Hepatocyte (in vitro differentiated cells): ENCODE results near the gene MFAP3L. TPM values are rescaled to one million over a fixed set of nuclear protein-coding genes. Genes with fewer than 3 reads are reported as not detected.

Experiments
- DNase-seq: peaks from one replicate; pipeline ENCODE4 v3.0.0-alpha.2; 2016; ENCODE audit warnings: low spot score
- H2AFZ ChIP-seq: fragments of 200-600 bp; sonication (generic); 2 replicates; pipeline ENCODE4 v1.6.0; 2016; ENCODE audit warnings: antibody characterized with exemption, mild to moderate bottlenecking
- H3K27ac ChIP-seq: fragments of 200-600 bp; sonication (generic); 2 replicates; pipeline ENCODE4 v1.5.1; 2016; ENCODE audit warnings: mild to moderate bottlenecking
- H3K27me3 ChIP-seq: fragments of 200-600 bp; sonication (generic); 2 replicates; pipeline ENCODE4 v1.6.1; 2016
- H3K36me3 ChIP-seq: fragments of 200-600 bp; sonication (generic); replicated peaks from 2 replicates; pipeline ENCODE4 v1.5.1; 2016; ENCODE audit warnings: low read depth; ENCODE audit not compliant: insufficient read depth
- H3K4me1 ChIP-seq: fragments of 200-600 bp; sonication (generic); 2 replicates; pipeline ENCODE4 v1.5.1; 2016; ENCODE audit warnings: mild to moderate bottlenecking, moderate library complexity; ENCODE audit not compliant: insufficient read depth
- H3K4me2 ChIP-seq: fragments of 200-600 bp; sonication (generic); 2 replicates; pipeline ENCODE4 v1.6.0; 2016
- H3K4me3 ChIP-seq: fragments of 200-600 bp; sonication (generic); 2 replicates; pipeline ENCODE4 v1.5.1; 2016; ENCODE audit warnings: mild to moderate bottlenecking
- H3K79me2 ChIP-seq: fragments of 200-600 bp; sonication (generic); 2 replicates; pipeline ENCODE4 v1.6.0; 2017; ENCODE audit warnings: mild to moderate bottlenecking
- H3K9me2 ChIP-seq: fragments of 200-600 bp; sonication (generic); replicated peaks from 2 replicates; pipeline ENCODE4 v1.6.0; 2017; ENCODE audit warnings: mild to moderate bottlenecking; ENCODE audit not compliant: insufficient read depth
- H3K9me3 ChIP-seq: fragments of 200-600 bp; sonication (generic); 2 replicates; pipeline ENCODE4 v1.5.1; 2016; ENCODE audit warnings: low read depth, mild to moderate bottlenecking
- H4K20me1 ChIP-seq: fragments of 200-600 bp; sonication (generic); 2 replicates; pipeline ENCODE4 v1.6.0; 2016; ENCODE audit warnings: mild to moderate bottlenecking; ENCODE audit not compliant: insufficient read depth, poor library complexity, severe bottlenecking
- CTCF ChIP-seq: fragments of 200-600 bp; sonication (generic); IDR thresholded peaks from 2 replicates; pipeline ENCODE4 v1.5.1; 2016; ENCODE audit warnings: antibody characterized with exemption, mild to moderate bottlenecking; ENCODE audit not compliant: poor library complexity
- EZH2 ChIP-seq: fragments of 200-600 bp; sonication (generic); IDR thresholded peaks from 2 replicates; pipeline ENCODE4 v1.6.1; 2016; ENCODE audit warnings: antibody characterized with exemption, mild to moderate bottlenecking, borderline replicate concordance
- EZH2phosphoT487 ChIP-seq: fragments of 200-600 bp; sonication (generic); IDR thresholded peaks from one replicate; pipeline ENCODE4 v1.6.1; 2018; ENCODE audit warnings: antibody characterized with exemption, mild to moderate bottlenecking, low read depth, moderate library complexity; ENCODE audit not compliant: unreplicated experiment, severe bottlenecking
- WGBS: methylation state at CpG from one replicate; pipeline ENCODE4 v1.1.6; 2016; ENCODE audit warnings: low lambda C conversion rate; ENCODE audit errors: missing lambda C conversion rate; 5-methylcytosine and 5-hydroxymethylcytosine counted together
- polyA plus RNA-seq: library from polyadenylated mRNA; unstranded; fragments of >200 nt; fragmentation: Nextera tagmentation; extraction: Ambion mirVana; gene quantifications from 2 replicates; pipeline ENCODE4 v1.2.1, GENCODE V29; 2016
- total RNA-seq: library from RNA; depleted of rRNA; stranded (reverse); fragments of >200 nt; gene quantifications from 2 replicates; pipeline ENCODE4 v1.2.3, GENCODE V29; 2014

Gene MFAP3L
- total and polyA plus RNA-seq, 2 experiments from 2014 or later: 2.9 to 11.4 TPM

DNA sequence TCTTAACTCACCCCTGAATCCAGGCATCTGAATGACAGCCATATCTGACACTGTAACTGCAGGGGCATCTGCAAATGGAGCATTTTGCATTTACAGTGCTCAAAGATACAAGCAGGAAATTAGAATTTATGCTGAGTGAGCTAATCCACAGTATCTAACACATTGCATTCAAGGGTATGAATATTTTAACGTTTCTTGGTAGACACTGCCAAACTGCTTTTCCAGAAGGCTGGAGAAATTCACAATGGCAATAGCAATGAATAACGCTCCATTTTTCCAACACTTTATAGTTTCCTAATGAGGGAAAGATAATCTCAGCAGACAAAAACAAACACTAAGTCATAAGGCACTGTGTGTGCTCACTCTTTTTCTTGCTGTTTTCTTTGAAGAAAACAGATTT lies 32.6 kb upstream of the MFAP3L start:
- Histone ChIP-seq H3K4me1 (no peaks in the 10 kb centered on the region), H3K4me3 (no peak overlapping the region), H3K27me3 (no peaks in the 10 kb centered on the region), H3K79me2 (no peaks in the 10 kb centered on the region), H4K20me1 (no peaks in the 10 kb centered on the region), H3K9me3 (no peaks in the 10 kb centered on the region), H2AFZ (no peak overlapping the region), H3K27ac (no peak overlapping the region), H3K9me2 (no peaks in the 10 kb centered on the region), H3K4me2 (no peak overlapping the region), H3K36me3 (no peaks in the 10 kb centered on the region)
- no peak for TF ChIP-seq EZH2phosphoT487
- WGBS: 75% methylated on average over 2 of the region's 2 CpGs
- DNase-seq: no peak

GRCh38 chr4:170057866-170058265 lies 31.7 kb upstream of the MFAP3L start:
- 54% methylated on average over 4 of the region's 4 CpGs for WGBS
- Histone ChIP-seq H3K9me2 (no peaks in the 10 kb centered on the region), H3K9me3 (no peaks in the 10 kb centered on the region), H3K27ac (no peak overlapping the region), H3K27me3 (no peaks in the 10 kb centered on the region), H2AFZ (no peak overlapping the region), H3K79me2 (no peaks in the 10 kb centered on the region), H3K4me3 (no peak overlapping the region), H3K36me3 (no peaks in the 10 kb centered on the region), H3K4me1 (no peaks in the 10 kb centered on the region), H4K20me1 (no peaks in the 10 kb centered on the region), H3K4me2 (no peak overlapping the region)
- DNase-seq: no peak
- TF ChIP-seq EZH2phosphoT487 (no peak), CTCF (no peak), EZH2 (no peak)

- 72% methylated on average over 5 of the region's 5 CpGs for WGBS
- no peaks in the 10 kb centered on the region for H3K9me3 ChIP-seq
- H3K27ac ChIP-seq: no peak overlapping the region
- no peak overlapping the region for H3K4me2 ChIP-seq
- no peaks in the 10 kb centered on the region for H4K20me1 ChIP-seq
- no peaks in the 10 kb centered on the region for H3K9me2 ChIP-seq
- H3K4me3 ChIP-seq: no peak overlapping the region
- TF ChIP-seq EZH2 (no peak), CTCF (no peak), EZH2phosphoT487 (no peak)
- H3K36me3 ChIP-seq: no peaks in the 10 kb centered on the region
- no peaks in the 10 kb centered on the region for H3K27me3 ChIP-seq
- no peak overlapping the region for H2AFZ ChIP-seq
- no peak for DNase-seq
- H3K79me2 ChIP-seq: no peaks in the 10 kb centered on the region
- H3K4me1 ChIP-seq: no peaks in the 10 kb centered on the region
These were observed 26.7 kb upstream of the MFAP3L start for GRCh38 chr4:170052919-170053318.

DNA sequence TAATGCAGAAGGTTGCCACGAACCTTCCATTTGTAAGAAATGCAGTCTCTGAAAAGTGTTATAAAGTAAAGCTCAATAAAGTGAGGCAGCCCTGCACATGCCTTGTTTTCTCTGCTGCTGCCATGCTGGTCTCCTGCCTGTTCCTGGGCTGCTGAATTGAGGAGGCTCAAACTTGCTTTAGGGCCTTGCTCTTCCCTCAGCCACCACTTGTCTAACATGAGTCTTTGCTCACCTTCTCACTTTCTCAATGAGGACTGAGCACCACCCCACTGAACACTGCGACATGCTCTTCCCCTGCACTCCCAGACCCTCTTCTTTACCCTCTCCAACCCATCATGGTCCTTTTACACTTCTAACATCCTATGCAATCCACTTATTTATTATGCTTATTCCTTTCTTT lies 25.2 kb upstream of the MFAP3L start:
- no peaks in the 10 kb centered on the region for H3K36me3 ChIP-seq

More for the DNA sequence above, 25.2 kb upstream of the MFAP3L start:
- Histone ChIP-seq H3K9me3 (no peaks in the 10 kb centered on the region), H2AFZ (no peak overlapping the region), H3K4me3 (no peak overlapping the region), H3K79me2 (no peaks in the 10 kb centered on the region), H3K27me3 (no peaks in the 10 kb centered on the region), H4K20me1 (no peaks in the 10 kb centered on the region), H3K4me2 (no peak overlapping the region), H3K4me1 (no peaks in the 10 kb centered on the region), H3K9me2 (no peaks in the 10 kb centered on the region), H3K27ac (no peak overlapping the region)
- 96% methylated on average over 2 of the region's 2 CpGs for WGBS
- TF ChIP-seq EZH2phosphoT487 (no peak), CTCF (no peak), EZH2 (no peak)
- DNase-seq: no peak
